Smooth muscle cell (in vitro differentiated cells): ENCODE data around the gene FAXC. TPM values are rescaled to one million over a fixed set of nuclear protein-coding genes. Genes with fewer than 3 reads are reported as not detected.

Source experiments
- DNase-seq: peaks from one replicate; lab custom pipeline; 2025; ENCODE audit not compliant: unreplicated experiment; lab: John Stamatoyannopoulos, UW
- H2AFZ ChIP-seq: fragments of 200-600 bp; sonication (generic); 2 replicates; pipeline ENCODE4 v1.6.0; 2016; ENCODE audit warnings: antibody characterized with exemption, low read depth, mild to moderate bottlenecking
- H3F3A ChIP-seq: fragments of 200-600 bp; sonication (generic); 2 replicates; pipeline ENCODE4 v1.6.0; 2017; ENCODE audit warnings: antibody characterized with exemption, low read depth
- H3K27ac ChIP-seq: fragments of 200-600 bp; sonication (generic); 2 replicates; pipeline ENCODE4 v1.5.1; 2016; ENCODE audit warnings: low read depth, mild to moderate bottlenecking
- H3K27me3 ChIP-seq: fragments of 200-600 bp; sonication (generic); 2 replicates; pipeline ENCODE4 v1.6.1; 2016; ENCODE audit warnings: low read depth, mild to moderate bottlenecking
- H3K36me3 ChIP-seq: fragments of 200-600 bp; sonication (generic); 2 replicates; pipeline ENCODE4 v1.5.1; 2016; ENCODE audit warnings: low read depth
- H3K4me1 ChIP-seq: fragments of 200-600 bp; sonication (generic); 2 replicates; pipeline ENCODE4 v1.5.1; 2016; ENCODE audit warnings: low read depth
- H3K4me2 ChIP-seq: fragments of 200-600 bp; sonication (generic); 2 replicates; pipeline ENCODE4 v1.6.0; 2016; ENCODE audit warnings: mild to moderate bottlenecking
- H3K4me3 ChIP-seq: fragments of 200-600 bp; sonication (generic); 2 replicates; pipeline ENCODE4 v1.5.1; 2016; ENCODE audit warnings: mild to moderate bottlenecking
- H3K79me2 ChIP-seq: fragments of 200-600 bp; sonication (generic); 2 replicates; pipeline ENCODE4 v1.6.0; 2016; ENCODE audit warnings: low read depth, mild to moderate bottlenecking
- H3K9ac ChIP-seq: fragments of 200-600 bp; sonication (generic); 2 replicates; pipeline ENCODE4 v1.6.0; 2016; ENCODE audit warnings: low read depth
- H3K9me3 ChIP-seq: fragments of 200-600 bp; sonication (generic); replicated peaks from 2 replicates; pipeline ENCODE4 v1.5.1; 2016; ENCODE audit warnings: low read depth
- H4K20me1 ChIP-seq: fragments of 200-600 bp; sonication (generic); 2 replicates; pipeline ENCODE4 v1.6.0; 2016; ENCODE audit warnings: low read depth
- CTCF ChIP-seq: fragments of 200-600 bp; sonication (generic); IDR thresholded peaks from 2 replicates; pipeline ENCODE4 v1.5.1; 2017; ENCODE audit warnings: borderline replicate concordance, mild to moderate bottlenecking, antibody characterized with exemption; ENCODE audit not compliant: insufficient read depth, poor library complexity, severe bottlenecking
- WGBS: methylation state at CpG from one replicate; pipeline ENCODE4 v1.1.7; 2016; ENCODE audit warnings: low lambda C conversion rate; 5-methylcytosine and 5-hydroxymethylcytosine counted together
- polyA plus RNA-seq: library from polyadenylated mRNA; unstranded; fragments of >200 nt; fragmentation: Nextera tagmentation; extraction: Ambion mirVana; gene quantifications from 2 replicates; pipeline ENCODE4 v1.2.1, GENCODE V29; 2016
- total RNA-seq: library from RNA; depleted of rRNA; stranded (reverse); fragments of >200 nt; gene quantifications from 2 replicates; pipeline ENCODE4 v1.2.3, GENCODE V29; 2014

The FAXC gene
- total RNA-seq = 1.6 and 4.5 TPM in 2 replicates
- polyA plus RNA-seq = 6.8 and 7.4 TPM in 2 replicates

GRCh38 chr6:99349171-99350141, at the start of gene FAXC:
Gene FAXC, minus strand, starts transcription at chr6:99349674. Its CDS starts 302 bp downstream, at chr6:99349372.
- peak within 1 kb of the TSS; percentile 80 for H3K4me3 ChIP-seq
- no peaks in the 10 kb centered on the region for H3K27me3 ChIP-seq
- H3K9ac ChIP-seq = peak within 1 kb of the TSS; percentile 22
- no peaks in the 10 kb centered on the region for H4K20me1 ChIP-seq
- H3K79me2 ChIP-seq = no peaks in the 10 kb centered on the region
- no peaks in the 10 kb centered on the region for H3K9me3 ChIP-seq
- peak within 1 kb of the TSS; percentile 97 for H3K4me2 ChIP-seq
- H2AFZ ChIP-seq = peak within 1 kb of the TSS; percentile 99
- DNase-seq = no peak
- no peaks in the 10 kb centered on the region for H3K36me3 ChIP-seq
- WGBS = under 1% methylated on average over 64 of the region's 108 CpGs
- no peaks in the 10 kb centered on the region for H3F3A ChIP-seq
- H3K27ac ChIP-seq = no peak within 1 kb of the TSS
- H3K4me1 ChIP-seq = peaks cover 17% of the 10 kb centered on the region
- no peak for TF ChIP-seq CTCF

GRCh38 chr6:99397287-99397686, 47.8 kb upstream of the FAXC start:
- Histone ChIP-seq H3K4me2 (no peak overlapping the region), H3K79me2 (no peaks in the 10 kb centered on the region), H3K27me3 (no peaks in the 10 kb centered on the region), H3K27ac (no peak overlapping the region), H4K20me1 (no peaks in the 10 kb centered on the region), H2AFZ (no peak overlapping the region), H3F3A (peaks cover 15% of the 10 kb centered on the region), H3K36me3 (peaks cover 23% of the 10 kb centered on the region), H3K9me3 (no peaks in the 10 kb centered on the region), H3K4me1 (peaks cover 7% of the 10 kb centered on the region), H3K4me3 (no peak overlapping the region), H3K9ac (no peak overlapping the region)
- no peak for DNase-seq
- no peak for TF ChIP-seq CTCF
- WGBS = 0% methylated on average over 1 of the region's 1 CpG

GRCh38 chr6:99393698-99394531, 44.4 kb upstream of the FAXC start, which contains the start of gene COQ3:
Gene COQ3, minus strand, starts transcription at chr6:99394195. Its CDS starts 16 bp downstream, at chr6:99394179.
- no peaks in the 10 kb centered on the region for H3K36me3 ChIP-seq
- no peaks in the 10 kb centered on the region for H4K20me1 ChIP-seq
- peak within 1 kb of the TSS; percentile 85 for H2AFZ ChIP-seq
- H3K4me1 ChIP-seq = peaks cover 7% of the 10 kb centered on the region
- H3K4me3 ChIP-seq = peak within 1 kb of the TSS; percentile 90
- H3K27ac ChIP-seq = peak within 1 kb of the TSS; percentile 67
- peaks cover 13% of the 10 kb centered on the region for H3F3A ChIP-seq
- peak within 1 kb of the TSS; percentile 82 for H3K4me2 ChIP-seq
- H3K9me3 ChIP-seq = no peaks in the 10 kb centered on the region
- peak; percentile 67 for DNase-seq
- H3K9ac ChIP-seq = peak within 1 kb of the TSS; percentile 87
- no peaks in the 10 kb centered on the region for H3K27me3 ChIP-seq
- no peak for TF ChIP-seq CTCF
- 15% methylated on average over 56 of the region's 56 CpGs for WGBS
- no peaks in the 10 kb centered on the region for H3K79me2 ChIP-seq
